ENCODE results near the gene IRS2. TPM values are rescaled to one million over a fixed set of nuclear protein-coding genes. Genes with fewer than 3 reads are reported as not detected.
A peak's percentile ranks its signal among the peaks of the same experiment; 100 is the strongest.

Gene IRS2
- total and polyA plus RNA-seq, 2 experiments from 2014 or later = 3.6 to 14.5 TPM

DNA sequence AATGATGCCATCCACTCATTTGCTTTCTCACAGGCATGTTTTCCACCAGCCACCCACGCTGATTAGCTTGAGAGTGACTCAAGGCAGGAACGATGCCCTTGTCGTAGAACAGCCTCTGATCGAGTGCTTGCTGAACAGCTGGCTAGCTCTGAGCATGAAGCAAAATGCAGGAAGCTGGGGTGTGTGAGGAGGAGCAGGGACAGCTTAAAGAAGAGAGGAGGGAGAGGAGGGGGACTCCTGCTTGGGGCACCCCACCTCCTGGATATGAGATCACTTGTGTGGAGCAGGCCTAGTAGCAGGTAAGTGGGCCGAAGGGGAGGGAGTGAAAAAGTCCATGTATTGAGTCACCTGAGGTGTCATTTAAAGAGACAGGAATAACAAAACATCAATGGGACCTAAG lies 48.8 kb downstream of the IRS2 start:
- Histone ChIP-seq H3K79me2 (replicated peaks; ENCODE audit: insufficient read depth) (no peaks in the 10 kb centered on the region), H3K36me3 (ENCODE audit: insufficient read depth) (no peaks in the 10 kb centered on the region), H3K4me3 (no peak overlapping the region), H3K27me3 (ENCODE audit: insufficient read depth) (no peaks in the 10 kb centered on the region), H3K4me1 (ENCODE audit: insufficient read depth) (no peaks in the 10 kb centered on the region), H3K27ac (ENCODE audit: low read depth) (no peak overlapping the region), H3K4me2 (no peak overlapping the region), H3F3A (replicated peaks; ENCODE audit: low read depth) (no peaks in the 10 kb centered on the region), H2AFZ (no peak overlapping the region), H3K9me2 (ENCODE audit: insufficient read depth) (no peaks in the 10 kb centered on the region), H4K20me1 (replicated peaks; ENCODE audit: insufficient read depth) (no peaks in the 10 kb centered on the region)
- no peak for ATAC-seq
- TF ChIP-seq POLR2AphosphoS5 (IDR thresholded peaks at IDR 0.05; ENCODE audit: low read depth) (no peak), ZNF114 (CRISPR knock-in tag; IDR thresholded peaks at IDR 0.05) (no peak), ZNF331 (CRISPR knock-in tag; IDR thresholded peaks at IDR 0.05; ENCODE audit: low read depth) (no peak), EZH2 (IDR thresholded peaks at IDR 0.05; ENCODE audit: low read depth, unreplicated experiment) (no peak), JUNB (IDR thresholded peaks at IDR 0.05; ENCODE audit: unreplicated experiment) (no peak), STAT1 (IDR thresholded peaks at IDR 0.05; ENCODE audit: unreplicated experiment) (no peak), CREB1 (CRISPR knock-in tag; IDR thresholded peaks at IDR 0.05; ENCODE audit: low read depth) (no peak), NANOG (IDR thresholded peaks at IDR 0.05; ENCODE audit: borderline replicate concordance) (no peak), EZH2phosphoT487 (IDR thresholded peaks at IDR 0.05; ENCODE audit: unreplicated experiment) (no peak)
- TF ChIP-seq, protein P1, sequence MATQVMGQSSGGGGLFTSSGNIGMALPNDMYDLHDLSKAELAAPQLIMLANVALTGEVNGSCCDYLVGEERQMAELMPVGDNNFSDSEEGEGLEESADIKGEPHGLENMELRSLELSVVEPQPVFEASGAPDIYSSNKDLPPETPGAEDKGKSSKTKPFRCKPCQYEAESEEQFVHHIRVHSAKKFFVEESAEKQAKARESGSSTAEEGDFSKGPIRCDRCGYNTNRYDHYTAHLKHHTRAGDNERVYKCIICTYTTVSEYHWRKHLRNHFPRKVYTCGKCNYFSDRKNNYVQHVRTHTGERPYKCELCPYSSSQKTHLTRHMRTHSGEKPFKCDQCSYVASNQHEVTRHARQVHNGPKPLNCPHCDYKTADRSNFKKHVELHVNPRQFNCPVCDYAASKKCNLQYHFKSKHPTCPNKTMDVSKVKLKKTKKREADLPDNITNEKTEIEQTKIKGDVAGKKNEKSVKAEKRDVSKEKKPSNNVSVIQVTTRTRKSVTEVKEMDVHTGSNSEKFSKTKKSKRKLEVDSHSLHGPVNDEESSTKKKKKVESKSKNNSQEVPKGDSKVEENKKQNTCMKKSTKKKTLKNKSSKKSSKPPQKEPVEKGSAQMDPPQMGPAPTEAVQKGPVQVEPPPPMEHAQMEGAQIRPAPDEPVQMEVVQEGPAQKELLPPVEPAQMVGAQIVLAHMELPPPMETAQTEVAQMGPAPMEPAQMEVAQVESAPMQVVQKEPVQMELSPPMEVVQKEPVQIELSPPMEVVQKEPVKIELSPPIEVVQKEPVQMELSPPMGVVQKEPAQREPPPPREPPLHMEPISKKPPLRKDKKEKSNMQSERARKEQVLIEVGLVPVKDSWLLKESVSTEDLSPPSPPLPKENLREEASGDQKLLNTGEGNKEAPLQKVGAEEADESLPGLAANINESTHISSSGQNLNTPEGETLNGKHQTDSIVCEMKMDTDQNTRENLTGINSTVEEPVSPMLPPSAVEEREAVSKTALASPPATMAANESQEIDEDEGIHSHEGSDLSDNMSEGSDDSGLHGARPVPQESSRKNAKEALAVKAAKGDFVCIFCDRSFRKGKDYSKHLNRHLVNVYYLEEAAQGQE (IDR thresholded peaks at IDR 0.05; ENCODE audit: unreplicated experiment) = no peak
- TF ChIP-seq, protein P2, sequence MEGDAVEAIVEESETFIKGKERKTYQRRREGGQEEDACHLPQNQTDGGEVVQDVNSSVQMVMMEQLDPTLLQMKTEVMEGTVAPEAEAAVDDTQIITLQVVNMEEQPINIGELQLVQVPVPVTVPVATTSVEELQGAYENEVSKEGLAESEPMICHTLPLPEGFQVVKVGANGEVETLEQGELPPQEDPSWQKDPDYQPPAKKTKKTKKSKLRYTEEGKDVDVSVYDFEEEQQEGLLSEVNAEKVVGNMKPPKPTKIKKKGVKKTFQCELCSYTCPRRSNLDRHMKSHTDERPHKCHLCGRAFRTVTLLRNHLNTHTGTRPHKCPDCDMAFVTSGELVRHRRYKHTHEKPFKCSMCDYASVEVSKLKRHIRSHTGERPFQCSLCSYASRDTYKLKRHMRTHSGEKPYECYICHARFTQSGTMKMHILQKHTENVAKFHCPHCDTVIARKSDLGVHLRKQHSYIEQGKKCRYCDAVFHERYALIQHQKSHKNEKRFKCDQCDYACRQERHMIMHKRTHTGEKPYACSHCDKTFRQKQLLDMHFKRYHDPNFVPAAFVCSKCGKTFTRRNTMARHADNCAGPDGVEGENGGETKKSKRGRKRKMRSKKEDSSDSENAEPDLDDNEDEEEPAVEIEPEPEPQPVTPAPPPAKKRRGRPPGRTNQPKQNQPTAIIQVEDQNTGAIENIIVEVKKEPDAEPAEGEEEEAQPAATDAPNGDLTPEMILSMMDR (conservative IDR thresholded peaks at IDR 0.05; ENCODE audit: low read depth in 2 of 2) = no peak
- TF ChIP-seq, protein P3, sequence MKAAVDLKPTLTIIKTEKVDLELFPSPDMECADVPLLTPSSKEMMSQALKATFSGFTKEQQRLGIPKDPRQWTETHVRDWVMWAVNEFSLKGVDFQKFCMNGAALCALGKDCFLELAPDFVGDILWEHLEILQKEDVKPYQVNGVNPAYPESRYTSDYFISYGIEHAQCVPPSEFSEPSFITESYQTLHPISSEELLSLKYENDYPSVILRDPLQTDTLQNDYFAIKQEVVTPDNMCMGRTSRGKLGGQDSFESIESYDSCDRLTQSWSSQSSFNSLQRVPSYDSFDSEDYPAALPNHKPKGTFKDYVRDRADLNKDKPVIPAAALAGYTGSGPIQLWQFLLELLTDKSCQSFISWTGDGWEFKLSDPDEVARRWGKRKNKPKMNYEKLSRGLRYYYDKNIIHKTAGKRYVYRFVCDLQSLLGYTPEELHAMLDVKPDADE (IDR thresholded peaks at IDR 0.05) = no peak
- TF ChIP-seq, protein P4, sequence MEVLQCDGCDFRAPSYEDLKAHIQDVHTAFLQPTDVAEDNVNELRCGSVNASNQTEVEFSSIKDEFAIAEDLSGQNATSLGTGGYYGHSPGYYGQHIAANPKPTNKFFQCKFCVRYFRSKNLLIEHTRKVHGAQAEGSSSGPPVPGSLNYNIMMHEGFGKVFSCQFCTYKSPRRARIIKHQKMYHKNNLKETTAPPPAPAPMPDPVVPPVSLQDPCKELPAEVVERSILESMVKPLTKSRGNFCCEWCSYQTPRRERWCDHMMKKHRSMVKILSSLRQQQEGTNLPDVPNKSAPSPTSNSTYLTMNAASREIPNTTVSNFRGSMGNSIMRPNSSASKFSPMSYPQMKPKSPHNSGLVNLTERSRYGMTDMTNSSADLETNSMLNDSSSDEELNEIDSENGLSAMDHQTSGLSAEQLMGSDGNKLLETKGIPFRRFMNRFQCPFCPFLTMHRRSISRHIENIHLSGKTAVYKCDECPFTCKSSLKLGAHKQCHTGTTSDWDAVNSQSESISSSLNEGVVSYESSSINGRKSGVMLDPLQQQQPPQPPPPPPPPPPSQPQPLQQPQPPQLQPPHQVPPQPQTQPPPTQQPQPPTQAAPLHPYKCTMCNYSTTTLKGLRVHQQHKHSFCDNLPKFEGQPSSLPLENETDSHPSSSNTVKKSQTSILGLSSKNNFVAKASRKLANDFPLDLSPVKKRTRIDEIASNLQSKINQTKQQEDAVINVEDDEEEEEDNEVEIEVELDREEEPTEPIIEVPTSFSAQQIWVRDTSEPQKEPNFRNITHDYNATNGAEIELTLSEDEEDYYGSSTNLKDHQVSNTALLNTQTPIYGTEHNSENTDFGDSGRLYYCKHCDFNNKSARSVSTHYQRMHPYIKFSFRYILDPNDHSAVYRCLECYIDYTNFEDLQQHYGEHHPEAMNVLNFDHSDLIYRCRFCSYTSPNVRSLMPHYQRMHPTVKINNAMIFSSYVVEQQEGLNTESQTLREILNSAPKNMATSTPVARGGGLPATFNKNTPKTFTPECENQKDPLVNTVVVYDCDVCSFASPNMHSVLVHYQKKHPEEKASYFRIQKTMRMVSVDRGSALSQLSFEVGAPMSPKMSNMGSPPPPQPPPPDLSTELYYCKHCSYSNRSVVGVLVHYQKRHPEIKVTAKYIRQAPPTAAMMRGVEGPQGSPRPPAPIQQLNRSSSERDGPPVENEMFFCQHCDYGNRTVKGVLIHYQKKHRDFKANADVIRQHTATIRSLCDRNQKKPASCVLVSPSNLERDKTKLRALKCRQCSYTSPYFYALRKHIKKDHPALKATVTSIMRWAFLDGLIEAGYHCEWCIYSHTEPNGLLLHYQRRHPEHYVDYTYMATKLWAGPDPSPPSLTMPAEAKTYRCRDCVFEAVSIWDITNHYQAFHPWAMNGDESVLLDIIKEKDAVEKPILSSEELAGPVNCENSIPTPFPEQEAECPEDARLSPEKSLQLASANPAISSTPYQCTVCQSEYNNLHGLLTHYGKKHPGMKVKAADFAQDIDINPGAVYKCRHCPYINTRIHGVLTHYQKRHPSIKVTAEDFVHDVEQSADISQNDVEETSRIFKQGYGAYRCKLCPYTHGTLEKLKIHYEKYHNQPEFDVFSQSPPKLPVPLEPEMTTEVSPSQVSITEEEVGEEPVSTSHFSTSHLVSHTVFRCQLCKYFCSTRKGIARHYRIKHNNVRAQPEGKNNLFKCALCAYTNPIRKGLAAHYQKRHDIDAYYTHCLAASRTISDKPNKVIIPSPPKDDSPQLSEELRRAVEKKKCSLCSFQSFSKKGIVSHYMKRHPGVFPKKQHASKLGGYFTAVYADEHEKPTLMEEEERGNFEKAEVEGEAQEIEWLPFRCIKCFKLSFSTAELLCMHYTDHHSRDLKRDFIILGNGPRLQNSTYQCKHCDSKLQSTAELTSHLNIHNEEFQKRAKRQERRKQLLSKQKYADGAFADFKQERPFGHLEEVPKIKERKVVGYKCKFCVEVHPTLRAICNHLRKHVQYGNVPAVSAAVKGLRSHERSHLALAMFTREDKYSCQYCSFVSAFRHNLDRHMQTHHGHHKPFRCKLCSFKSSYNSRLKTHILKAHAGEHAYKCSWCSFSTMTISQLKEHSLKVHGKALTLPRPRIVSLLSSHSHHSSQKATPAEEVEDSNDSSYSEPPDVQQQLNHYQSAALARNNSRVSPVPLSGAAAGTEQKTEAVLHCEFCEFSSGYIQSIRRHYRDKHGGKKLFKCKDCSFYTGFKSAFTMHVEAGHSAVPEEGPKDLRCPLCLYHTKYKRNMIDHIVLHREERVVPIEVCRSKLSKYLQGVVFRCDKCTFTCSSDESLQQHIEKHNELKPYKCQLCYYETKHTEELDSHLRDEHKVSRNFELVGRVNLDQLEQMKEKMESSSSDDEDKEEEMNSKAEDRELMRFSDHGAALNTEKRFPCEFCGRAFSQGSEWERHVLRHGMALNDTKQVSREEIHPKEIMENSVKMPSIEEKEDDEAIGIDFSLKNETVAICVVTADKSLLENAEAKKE (CRISPR knock-in tag; IDR thresholded peaks at IDR 0.05) = no peak
- H3K27ac Mint-ChIP-seq = peak overlapping the region; percentile 68
- H3K36me3 Mint-ChIP-seq (ENCODE audit: low read depth) = no peaks in the 10 kb centered on the region
- no peak for DNase-seq (ENCODE audit: low spot score)
- no peaks in the 10 kb centered on the region; the same call in 2 of the 3 replicates for H3K9me3 Mint-ChIP-seq
- no peak overlapping the region for H3K4me3 Mint-ChIP-seq
- H3K4me1 Mint-ChIP-seq = peaks cover 3% of the 10 kb centered on the region; the same call in 1 of the 3 replicates
- peaks cover 6% of the 10 kb centered on the region for H3K27me3 Mint-ChIP-seq (ENCODE audit: insufficient read depth, low read depth, poor library complexity)

All from GM23338 (cell line).